ENCODE data around the gene STK38L. TPM values are rescaled to one million over a fixed set of nuclear protein-coding genes. Genes with fewer than 3 reads are reported as not detected.

The STK38L gene
- total and polyA plus RNA-seq, 2 of the 8 experiments (the other 6 are each of a cell fraction or from before 2014, with no cell fraction given): 8.1 to 63.6 TPM

- no peak overlapping the region for H3K9ac ChIP-seq (replicated peaks in 1 of 4; ENCODE audit: extremely low read depth in 1 of 4, low read depth in 3 of 4, low read length in 3 of 4)
- CTCF ChIA-PET (ENCODE audit: partially characterized antibody): no interaction called here
These were observed 2.7 kb downstream of the STK38L start for GRCh38 chr12:27246774-27247173.

More at GRCh38 chr12:27246774-27247173, 2.7 kb downstream of the STK38L start:
- Histone ChIP-seq H4K20me1 (replicated peaks in 1 of 2; ENCODE audit: control insufficient read depth in 1 of 2, insufficient read depth in 2 of 2, low read length in 2 of 2) (no peaks in the 10 kb centered on the region), H3K27me3 (replicated peaks in 1 of 4; ENCODE audit: control insufficient read depth in 3 of 4, extremely low read depth in 1 of 4, insufficient read depth in 3 of 4, low read length in 3 of 4) (no peaks in the 10 kb centered on the region), H3K79me1 (ENCODE audit: low read depth, low read length) (no peaks in the 10 kb centered on the region), H2BK120ac (replicated peaks; ENCODE audit: low read depth, low read length) (no peak overlapping the region), H2BK12ac (ENCODE audit: low read depth, low read length) (no peak overlapping the region), H3K18ac (ENCODE audit: extremely low read depth, low read length) (no peak overlapping the region), H4K8ac (ENCODE audit: extremely low read depth, insufficient read depth, low read length) (no peak overlapping the region), H3K27ac (ENCODE audit: low read depth, low read length) (no peak overlapping the region), H3K56ac (replicated peaks; ENCODE audit: insufficient read length, low read depth, low read length) (no peak overlapping the region), H3K9me3 (ENCODE audit: insufficient read depth in 2 of 2, low read depth in 1 of 2, low read length in 1 of 2) (no peaks in the 10 kb centered on the region), H3K4me2 (ENCODE audit: insufficient read depth in 1 of 2, low read depth in 2 of 2, low read length in 2 of 2) (peak overlapping the region; percentile 28 to 92; a peak in 2 of 4 replicates), H3K4me3 (ENCODE audit: extremely low read depth in 1 of 4, insufficient read depth in 2 of 4, low read depth in 3 of 4, low read length in 4 of 4) (peak overlapping the region in 1 of 4 experiments; percentile 90; a peak in 1 of 8 replicates), H2BK15ac (ENCODE audit: low read length) (no peak overlapping the region), H3K36me3 (ENCODE audit: control insufficient read depth in 2 of 4, insufficient read depth in 4 of 4, low read length in 3 of 4) (no peaks in the 10 kb centered on the region), H2AK5ac (ENCODE audit: low read depth, low read length) (no peak overlapping the region), H2BK5ac (ENCODE audit: low read depth, low read length) (no peak overlapping the region), H3K4ac (replicated peaks; ENCODE audit: insufficient read length, low read depth, low read length) (no peak overlapping the region), H3K23ac (ENCODE audit: insufficient read length) (no peak overlapping the region), H3K4me1 (replicated peaks in 1 of 4; ENCODE audit: control insufficient read depth in 3 of 4, insufficient read depth in 4 of 4, low read length in 3 of 4) (peaks cover 0 to 7% (median 1%) of the 10 kb centered on the region in 4 experiments; a peak in 2 of 7 replicates), H3K79me2 (ENCODE audit: control insufficient read depth in 1 of 2, insufficient read depth in 2 of 2, low read length in 2 of 2) (peaks cover 0 to 69% of the 10 kb centered on the region in 2 experiments; a peak in 3 of 4 replicates), H2BK20ac (ENCODE audit: low read length) (no peak overlapping the region), H2AFZ (ENCODE audit: low read length) (no peak overlapping the region), H3K23me2 (ENCODE audit: low read depth, low read length) (peaks cover 5% of the 10 kb centered on the region), H3K14ac (ENCODE audit: insufficient read length) (no peak overlapping the region), H4K91ac (replicated peaks; ENCODE audit: insufficient read length, low read length) (no peak overlapping the region), H4K5ac (ENCODE audit: insufficient read length, low read depth, low read length) (no peak overlapping the region)
- POLR2A ChIA-PET (ENCODE audit: partially characterized antibody): interaction anchor here (0.8 kb wide), 1 partner anchor 9 kb away, joined by 3 read pairs; no protein-coding TSS in a partner anchor
- 76% methylated on average over 5 of the region's 5 CpGs; no CpG with 5 or more reads in 1 of the 2 experiments for WGBS, 2 experiments (ENCODE audit: extremely low coverage in 1 of 2, insufficient coverage in 1 of 2, insufficient read length in 1 of 2, insufficient replicate concordance in 2 of 2, low coverage in 1 of 2, low lambda C conversion rate in 2 of 2, missing lambda C conversion rate in 1 of 2)
- DNase-seq (ENCODE audit: low read depth in 1 of 2, low spot score in 2 of 2) (no peak), FAIRE-seq (no peak)
- TF ChIP-seq RBBP5 (IDR thresholded peaks at IDR 0.05; ENCODE audit: borderline replicate concordance, low read depth, low read length): no peak

All from H1 (cell line).